NCI-H82 (cell line): ENCODE data around the gene KITLG.
"Not testable (repeated sequence)": the region's sequence is repeated elsewhere in the genome, so short reads cannot be mapped to it uniquely, and the experiment has no call there.

Source experiments
- DNase-seq: peaks from one replicate; lab custom pipeline; 2025; lab: John Stamatoyannopoulos, UW

The KITLG gene

GRCh38 chr12:88493636-88494035, 86.6 kb downstream of the KITLG start:
- DNase-seq, result no peak

- no peak for DNase-seq
Measured at GRCh38 chr12:88490425-88490824, 89.8 kb downstream of the KITLG start.

GRCh38 chr12:88472775-88473174, 107.5 kb downstream of the KITLG start:
- DNase-seq, result no peak

- DNase-seq, result no peak
Measured at GRCh38 chr12:88472248-88472647, 108.0 kb downstream of the KITLG start.

- peak; percentile 5 for DNase-seq
Measured at GRCh38 chr12:88471331-88472045, 108.8 kb downstream of the KITLG start.

GRCh38 chr12:88469154-88469553, 111.1 kb downstream of the KITLG start:
- no peak for DNase-seq

- DNase-seq, result no peak
Measured at GRCh38 chr12:88468581-88468980, 111.7 kb downstream of the KITLG start.

- not testable (repeated sequence) for DNase-seq
Measured at GRCh38 chr12:88466708-88467107, 113.6 kb downstream of the KITLG start.

GRCh38 chr12:88458327-88458726, 121.9 kb downstream of the KITLG start:
- DNase-seq, result no peak

GRCh38 chr12:88453323-88453722, 126.9 kb downstream of the KITLG start:
- no peak for DNase-seq

GRCh38 chr12:88451205-88451604, 129.1 kb downstream of the KITLG start:
- no peak for DNase-seq

- DNase-seq, result no peak
Measured at GRCh38 chr12:88450136-88450535, 130.1 kb downstream of the KITLG start.

GRCh38 chr12:88448337-88448915, 131.8 kb downstream of the KITLG start:
- DNase-seq, result no peak

GRCh38 chr12:88445705-88446394, 134.4 kb downstream of the KITLG start:
- DNase-seq, result no peak

GRCh38 chr12:88444481-88444880, 135.8 kb downstream of the KITLG start:
- no peak for DNase-seq
